PC-9 (cell line): Measurements from ENCODE around the gene CACNB4. TPM values are rescaled to one million over a fixed set of nuclear protein-coding genes. Genes with fewer than 3 reads are reported as not detected.
"Not testable (repeated sequence)": the region's sequence is repeated elsewhere in the genome, so short reads cannot be mapped to it uniquely, and the experiment has no call there.

Experiments used
- BruUV-seq: library from RNA; stranded (reverse); fragments of 400-500 nt; replicated peaks from 2 replicates; lab custom pipeline; 2021; lab: Mats Ljungman, UMichigan
- CTCF ChIA-PET: fragments of 300-600 bp; sonication (Branson Sonifier 250); formaldehyde crosslinking; loops from one replicate; lab custom pipeline; 2022; ENCODE audit warnings: antibody characterized with exemption; lab: Charles Lee
- POLR2A ChIA-PET: fragments of 300-600 bp; sonication (Branson Sonifier 250); formaldehyde crosslinking; loops from one replicate; lab custom pipeline; 2022; ENCODE audit warnings: antibody characterized with exemption; ENCODE audit not compliant: unreplicated experiment; lab: Charles Lee
- DNase-seq, 2 experiments: peaks; one replicate each; pipeline versions ENCODE4 v3.0.0 to v3.0.0-alpha.2; 2015 to 2022; ENCODE audit warnings: mixed read lengths in 1 of 2
- H2AFZ ChIP-seq: fragments of 200-600 bp; sonication (generic); 2 replicates; pipeline ENCODE4 v1.8.1; 2017; ENCODE audit warnings: antibody characterized with exemption
- H3F3A ChIP-seq: fragments of 200-600 bp; sonication (generic); 2 replicates; pipeline ENCODE4 v1.8.1; 2017; ENCODE audit warnings: antibody characterized with exemption, mild to moderate bottlenecking, low read depth; ENCODE audit not compliant: insufficient read depth
- H3K27ac ChIP-seq: fragments of 200-600 bp; sonication (generic); 2 replicates; pipeline ENCODE4 v1.6.1; 2016; ENCODE audit warnings: mixed run types
- H3K27me3 ChIP-seq: fragments of 200-600 bp; sonication (generic); 2 replicates; pipeline ENCODE4 v1.6.1; 2016; ENCODE audit warnings: low read depth, mixed run types; ENCODE audit not compliant: insufficient read depth
- H3K36me3 ChIP-seq: fragments of 200-600 bp; sonication (generic); 2 replicates; pipeline ENCODE4 v1.6.1; 2016; ENCODE audit warnings: low read depth, mixed run types
- H3K4me1 ChIP-seq: fragments of 200-600 bp; sonication (generic); replicated peaks from 2 replicates; pipeline ENCODE4 v1.6.1; 2016; ENCODE audit warnings: mixed run types; ENCODE audit not compliant: insufficient read depth
- H3K4me2 ChIP-seq: fragments of 200-600 bp; sonication (generic); 2 replicates; pipeline ENCODE4 v1.6.1; 2017; ENCODE audit warnings: mixed run types
- H3K4me3 ChIP-seq: fragments of 200-600 bp; sonication (generic); 2 replicates; pipeline ENCODE4 v1.6.1; 2016; ENCODE audit warnings: mixed run types
- H3K79me2 ChIP-seq: fragments of 200-600 bp; sonication (generic); 2 replicates; pipeline ENCODE4 v1.6.1; 2017; ENCODE audit warnings: low read depth, mixed run types
- H3K9me2 ChIP-seq: fragments of 200-600 bp; sonication (generic); 2 replicates; pipeline ENCODE4 v1.8.1; 2017; ENCODE audit warnings: mild to moderate bottlenecking; ENCODE audit not compliant: insufficient read depth
- H3K9me3 ChIP-seq: fragments of 200-600 bp; sonication (generic); 2 replicates; pipeline ENCODE4 v1.8.1; 2016; ENCODE audit warnings: low read depth; ENCODE audit not compliant: insufficient read depth
- H4K20me1 ChIP-seq: fragments of 200-600 bp; sonication (generic); 2 replicates; pipeline ENCODE4 v1.8.1; 2017; ENCODE audit not compliant: insufficient read depth
- CTCF ChIP-seq: fragments of 200-600 bp; sonication (generic); conservative IDR thresholded peaks from 2 replicates; pipeline ENCODE4 v1.6.1; 2017; ENCODE audit warnings: mixed run types, antibody characterized with exemption, mild to moderate bottlenecking, moderate library complexity
- EZH2 ChIP-seq: fragments of 200-600 bp; sonication (generic); IDR thresholded peaks from 2 replicates; pipeline ENCODE4 v1.8.0; 2017; ENCODE audit warnings: antibody characterized with exemption, low read depth
- intact Hi-C: fragments of 100-400 bp; cut with micrococcal nuclease; formaldehyde crosslinking; loops from one replicate; pipeline ENCODE4 v1.10.0; 2022; ENCODE audit not compliant: unreplicated experiment
- total RNA-seq: library from RNA; stranded (reverse); gene quantifications from 2 replicates; pipeline ENCODE4 v1.2.3, GENCODE V29; 2021

The CACNB4 gene
- total RNA-seq, 1 experiment from 2014 or later = 0.98 TPM

GRCh38 chr2:151878655-151879563, 219.9 kb downstream of the CACNB4 start:
- Histone ChIP-seq H3K79me2 (no peaks in the 10 kb centered on the region), H3F3A (no peaks in the 10 kb centered on the region), H2AFZ (no peak overlapping the region), H3K4me3 (no peak overlapping the region), H3K4me2 (no peak overlapping the region), H3K4me1 (peaks cover 7% of the 10 kb centered on the region; the same call in 1 of the 2 replicates), H3K27ac (peak overlapping the region; percentile 24; the same call in 1 of the 2 replicates), H3K9me3 (no peaks in the 10 kb centered on the region), H4K20me1 (no peaks in the 10 kb centered on the region), H3K27me3 (no peaks in the 10 kb centered on the region), H3K36me3 (no peaks in the 10 kb centered on the region), H3K9me2 (no peaks in the 10 kb centered on the region)
- DNase-seq = peak; percentile 18 to 60
- POLR2A ChIA-PET = interaction anchor here (0.7 kb wide), 1 partner anchor 27 kb away, joined by 6 read pairs; no protein-coding TSS in a partner anchor
- intact Hi-C loops = no loop called here
- TF ChIP-seq CTCF (no peak), EZH2 (no peak)
- CTCF ChIA-PET = interaction anchor here (0.6 kb wide), 1 partner anchor 16 kb away, joined by 4 read pairs; no protein-coding TSS in a partner anchor
- BruUV-seq = no TSS peak

- no peak overlapping the region for H3K4me2 ChIP-seq
- ChIA-PET CTCF (no interaction called here), POLR2A (no interaction called here)
- TF ChIP-seq CTCF (no peak), EZH2 (no peak)
- H3K4me3 ChIP-seq = no peak overlapping the region
- intact Hi-C loops = no loop called here
- no TSS peak for BruUV-seq
- no peak for DNase-seq
- no peaks in the 10 kb centered on the region for H3K79me2 ChIP-seq
- H3K27me3 ChIP-seq = no peaks in the 10 kb centered on the region
- H3F3A ChIP-seq = no peaks in the 10 kb centered on the region
- H3K9me3 ChIP-seq = no peaks in the 10 kb centered on the region
- no peak overlapping the region for H2AFZ ChIP-seq
- no peaks in the 10 kb centered on the region for H4K20me1 ChIP-seq
- H3K27ac ChIP-seq = 0 out of 2 replicates have a peak overlapping the region, but pooled peaks have one; percentile 24
- H3K9me2 ChIP-seq = no peaks in the 10 kb centered on the region
- H3K36me3 ChIP-seq = no peaks in the 10 kb centered on the region
- peaks cover 7% of the 10 kb centered on the region; the same call in 1 of the 2 replicates for H3K4me1 ChIP-seq
Measured at GRCh38 chr2:151878204-151878603, 220.6 kb downstream of the CACNB4 start.

- H3K4me3 ChIP-seq, H4K20me1 ChIP-seq, H3K27ac ChIP-seq, intact Hi-C loops, H3K4me1 ChIP-seq, BruUV-seq, H3K9me2 ChIP-seq, H3K4me2 ChIP-seq, H3K27me3 ChIP-seq, H3K36me3 ChIP-seq, H3K79me2 ChIP-seq, DNase-seq, H2AFZ ChIP-seq, H3K9me3 ChIP-seq, H3F3A ChIP-seq, POLR2A ChIA-PET: not testable (repeated sequence)
- CTCF ChIA-PET = interaction anchor here (0.6 kb wide), 1 partner anchor 1412 kb away, joined by 3 read pairs; no protein-coding TSS in a partner anchor
Measured at GRCh38 chr2:151875631-151876030, 223.2 kb downstream of the CACNB4 start.
